ENCODE results near the gene PPP1CA. TPM values are rescaled to one million over a fixed set of nuclear protein-coding genes. Genes with fewer than 3 reads are reported as not detected.

Gene PPP1CA
- polyA plus RNA-seq, 2 of the 4 experiments (the other 2 are of a cell fraction) = 174 to 208 TPM

- H3K27ac ChIP-seq = peak overlapping the region; percentile 93 to 98
- FAIRE-seq = no peak
- POLR2A ChIA-PET = interaction anchor here (0.8 to 8.3 kb wide), 8 partner anchors 9 to 50 kb away, joined by 3 to 172 read pairs (median 4); partner anchors contain the start of genes CLCF1, PPP1CA and RAD9A
- peak overlapping the region; percentile 93 for H3K4me2 ChIP-seq
- WGBS (ENCODE audit: missing lambda C conversion rate) = 41% methylated on average over 9 of the region's 11 CpGs
- TF ChIP-seq RARB (CRISPR knock-in tag; IDR thresholded peaks at IDR 0.05) (no peak), CTCF (IDR thresholded peaks at IDR 0.05) (peak; percentile 86), ESRRA (IDR thresholded peaks at IDR 0.05; ENCODE audit: borderline replicate concordance, low read length) (no peak), JUN (IDR thresholded peaks at IDR 0.05) (peak in 1 of 2 experiments; percentile 16; a peak in 1 of 5 replicates), FOSL2 (IDR thresholded peaks at IDR 0.05) (0 out of 2 replicates have a peak, but pooled peaks have one; percentile 47), FOSL2 (CRISPR knock-in tag; IDR thresholded peaks at IDR 0.05) (peak; percentile 98), NPAS2 (CRISPR knock-in tag; IDR thresholded peaks at IDR 0.05; ENCODE audit: borderline replicate concordance) (no peak), SMC3 (IDR thresholded peaks at IDR 0.05) (peak; percentile 79), RAD21 (conservative IDR thresholded peaks at IDR 0.05 in 1 of 2, IDR thresholded peaks at IDR 0.05 in 1 of 2) (peak; percentile 76 to 83)
- peak; percentile 86 to 89 for DNase-seq (ENCODE audit: low read depth in 1 of 2, low spot score in 1 of 2)
- peaks cover 87% of the 10 kb centered on the region for H3K4me1 ChIP-seq
- CTCF ChIA-PET = interaction anchor here (0.6 to 20.0 kb wide), 35 partner anchors 8 to 307 kb away, joined by 3 to 1913 read pairs (median 4); partner anchors contain the start of genes CLCF1, PPP1CA, PTPRCAP and RAD9A
- H3K4me3 ChIP-seq = peak overlapping the region; percentile 69; the same call in 1 of the 3 replicates
- H3K9me3 ChIP-seq = no peaks in the 10 kb centered on the region
- ATAC-seq = peak in 1 of 2 experiments; percentile 5; a peak in 3 of 6 replicates
These were observed 50.2 kb downstream of the PPP1CA start for GRCh38 chr11:67351275-67352005.

GRCh38 chr11:67349928-67350465 is 51.7 kb downstream of the PPP1CA start:
- DNase-seq (ENCODE audit: low read depth in 1 of 2, low spot score in 1 of 2) = no peak
- CTCF ChIA-PET = interaction anchor here (1.8 to 20.0 kb wide), 11 partner anchors 12 to 139 kb away, joined by 3 to 1913 read pairs (median 7); partner anchors contain the start of genes CLCF1, PPP1CA, PTPRCAP and RAD9A
- H3K27ac ChIP-seq = peak overlapping the region in 1 of 2 experiments; percentile 67; a peak in 3 of 6 replicates
- 0 out of 5 replicates have a peak, but pooled peaks of 1 of the 2 experiments have one; percentile 41 for TF ChIP-seq JUN (IDR thresholded peaks at IDR 0.05)
- TF ChIP-seq NR3C1 (IDR thresholded peaks at IDR 0.05) = no peak
- peak overlapping the region; percentile 9; the same call in 1 of the 3 replicates for H3K4me2 ChIP-seq
- WGBS (ENCODE audit: missing lambda C conversion rate) = 90% methylated on average over 4 of the region's 4 CpGs
- no peak for FAIRE-seq
- no peak overlapping the region for H3K4me3 ChIP-seq
- no peaks in the 10 kb centered on the region for H3K9me3 ChIP-seq
- POLR2A ChIA-PET = interaction anchor here (1.1 to 8.3 kb wide), 3 partner anchors 11 to 24 kb away, joined by 8 to 172 read pairs (median 10); partner anchors contain the start of gene CLCF1
- H3K4me1 ChIP-seq = peaks cover 84% of the 10 kb centered on the region
- ATAC-seq = no peak

- ChIA-PET POLR2A (interaction anchor here (0.8 to 1.6 kb wide), 3 partner anchors 25 to 79 kb away, joined by 3 to 10 read pairs (median 3); partner anchors contain the start of genes CLCF1, RAD9A and RPS6KB2), CTCF (interaction anchor here (0.5 to 20.0 kb wide), 8 partner anchors 10 to 307 kb away, joined by 3 to 1913 read pairs (median 4); partner anchors contain the start of genes CLCF1, PPP1CA, RAD9A and TBC1D10C)
- no peaks in the 10 kb centered on the region for H3K9me3 ChIP-seq
These were observed 52.2 kb downstream of the PPP1CA start for GRCh38 chr11:67349457-67349856.

GRCh38 chr11:67349036-67349435 is 52.6 kb downstream of the PPP1CA start:
- CTCF ChIA-PET = interaction anchor here (0.5 to 20.0 kb wide), 6 partner anchors 10 to 307 kb away, joined by 3 to 1913 read pairs (median 4); partner anchors contain the start of genes CLCF1, PPP1CA, RAD9A and TBC1D10C
- WGBS (ENCODE audit: missing lambda C conversion rate) = 66% methylated on average over 5 of the region's 5 CpGs
- Histone ChIP-seq H3K4me2 (0 out of 3 replicates have a peak overlapping the region, but pooled peaks have one; percentile 8), H3K27ac (peak overlapping the region; percentile 30 to 67; a peak in 5 of 6 replicates), H3K9me3 (no peaks in the 10 kb centered on the region), H3K4me1 (peaks cover 78% of the 10 kb centered on the region), H3K4me3 (no peak overlapping the region)
- TF ChIP-seq USF2 (IDR thresholded peaks at IDR 0.05) = no peak
- TF ChIP-seq KDM5A (IDR thresholded peaks at IDR 0.05) = no peak
- no peak for TF ChIP-seq BHLHE40 (IDR thresholded peaks at IDR 0.05; ENCODE audit: low read depth, low read length)
- TF ChIP-seq NPAS2 (CRISPR knock-in tag; IDR thresholded peaks at IDR 0.05; ENCODE audit: borderline replicate concordance) = no peak
- no peak for TF ChIP-seq HOXA7 (CRISPR knock-in tag; IDR thresholded peaks at IDR 0.05)
- TF ChIP-seq HES2 (IDR thresholded peaks at IDR 0.05) = no peak
- TF ChIP-seq NR3C1 (IDR thresholded peaks at IDR 0.05) = no peak
- no peak for TF ChIP-seq RNF2 (IDR thresholded peaks at IDR 0.05; ENCODE audit: borderline replicate concordance, low read depth)
- TF ChIP-seq EHMT2 (IDR thresholded peaks at IDR 0.05; ENCODE audit: low read depth) = no peak
- TF ChIP-seq POLR2AphosphoS2 (conservative IDR thresholded peaks at IDR 0.05; ENCODE audit: low read length) = no peak
- TF ChIP-seq CBX2 (IDR thresholded peaks at IDR 0.05; ENCODE audit: borderline replicate concordance, low read depth) = no peak
- no peak for TF ChIP-seq ZC3H11A (IDR thresholded peaks at IDR 0.05)
- no peak for TF ChIP-seq FOSB (CRISPR knock-in tag; IDR thresholded peaks at IDR 0.05)
- peak in 1 of 2 experiments; percentile 41 for DNase-seq (ENCODE audit: low read depth in 1 of 2, low spot score in 1 of 2)
- no peak for FAIRE-seq
- no peak for ATAC-seq
- POLR2A ChIA-PET = interaction anchor here (0.8 to 1.6 kb wide), 3 partner anchors 25 to 79 kb away, joined by 3 to 10 read pairs (median 3); partner anchors contain the start of genes CLCF1, RAD9A and RPS6KB2

More at GRCh38 chr11:67349457-67349856, 52.2 kb downstream of the PPP1CA start:
- DNase-seq (ENCODE audit: low read depth in 1 of 2, low spot score in 1 of 2) (no peak), FAIRE-seq (no peak), ATAC-seq (no peak)
- peak overlapping the region; percentile 8; the same call in 1 of the 3 replicates for H3K4me2 ChIP-seq
- 96% methylated on average over 2 of the region's 2 CpGs for WGBS (ENCODE audit: missing lambda C conversion rate)
- H3K27ac ChIP-seq = peak overlapping the region in 1 of 2 experiments; percentile 67; a peak in 3 of 6 replicates
- peaks cover 83% of the 10 kb centered on the region for H3K4me1 ChIP-seq
- H3K4me3 ChIP-seq = no peak overlapping the region
- TF ChIP-seq JUN (IDR thresholded peaks at IDR 0.05) (peak in 1 of 2 experiments; percentile 26; a peak in 2 of 5 replicates), MAZ (IDR thresholded peaks at IDR 0.05; ENCODE audit: borderline replicate concordance, low read depth, low read length) (no peak)
